ENCODE data around the gene CEACAM1. TPM values are rescaled to one million over a fixed set of nuclear protein-coding genes. Genes with fewer than 3 reads are reported as not detected.

Gene CEACAM1
- total RNA-seq, 1 experiment from 2014 or later = 1.5 TPM

DNA sequence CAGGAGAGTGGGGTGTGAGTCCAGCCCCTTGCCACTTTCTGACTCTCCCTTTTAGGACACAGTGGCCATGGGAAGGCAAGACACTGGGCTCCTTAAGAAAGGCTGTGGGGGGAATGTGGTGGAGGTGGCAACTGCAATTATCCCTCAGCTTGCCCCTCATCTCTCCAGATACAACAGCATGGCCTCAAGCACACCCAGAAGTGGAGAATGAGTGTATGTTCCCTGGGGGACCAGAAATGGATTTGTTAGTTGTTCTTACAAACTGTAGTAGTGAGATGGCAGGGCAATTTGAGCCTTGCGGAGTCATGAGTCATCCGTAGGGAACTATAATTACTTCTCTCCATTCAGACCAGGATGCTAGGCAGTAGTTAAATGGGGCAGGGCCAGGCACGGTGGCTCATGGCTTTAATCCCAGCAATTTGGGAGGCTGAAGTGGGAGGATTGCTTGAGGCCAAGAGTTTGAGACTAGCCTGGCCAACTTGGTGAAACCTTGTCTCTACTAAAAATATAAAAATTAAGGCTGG is 59.9 kb downstream of the CEACAM1 start:
- H2BK12ac ChIP-seq (ENCODE audit: insufficient read length, low read depth, low read length) = no peak overlapping the region
- H2BK120ac ChIP-seq (ENCODE audit: low read depth, low read length, poor library complexity, severe bottlenecking) = no peak overlapping the region
- no peak overlapping the region for H2AK5ac ChIP-seq (ENCODE audit: insufficient read length, low read length)
- no peak overlapping the region for H2BK15ac ChIP-seq (ENCODE audit: low read depth, low read length)
- Mint-ChIP-seq H3K4me3 (no peak overlapping the region), H3K36me3 (ENCODE audit: insufficient read depth in 1 of 3, low read depth in 3 of 3) (peaks cover 0 to 3% (median 0%) of the 10 kb centered on the region in 3 experiments; a peak in 1 of 7 replicates), H3K27ac (peak overlapping the region; percentile 18 to 68 (median 28); a peak in 3 of 7 replicates), H3K9me3 (no peaks in the 10 kb centered on the region), H3K27me3 (ENCODE audit: low read depth) (0 out of 2 replicates have a peak, but pooled peaks cover 2% of the 10 kb centered on the region), H3K4me1 (peaks cover 52 to 54% of the 10 kb centered on the region in 2 experiments)
- H3K14ac ChIP-seq (ENCODE audit: insufficient read depth, low read length) = no peak overlapping the region; the same call in 1 of the 2 replicates
- DNase-seq = no peak
- H3K27me3 ChIP-seq (ENCODE audit: insufficient read depth, low read length) = no peaks in the 10 kb centered on the region
- WGBS (ENCODE audit: extremely low coverage, insufficient read length, low lambda C conversion rate) = no CpG with 5 or more reads among the region's 3 CpGs
- H4K20me1 ChIP-seq (ENCODE audit: control insufficient read depth, insufficient read depth, insufficient read length) = no peaks in the 10 kb centered on the region
- H3K23ac ChIP-seq (ENCODE audit: insufficient read length, low read depth, low read length) = no peak overlapping the region
- H3K9ac ChIP-seq (ENCODE audit: extremely low read depth, insufficient read length, low read length) = no peak overlapping the region
- H2BK20ac ChIP-seq (ENCODE audit: low read depth, low read length, poor library complexity, severe bottlenecking) = no peak overlapping the region
- H3K23me2 ChIP-seq (ENCODE audit: insufficient read length, low read depth, low read length, poor library complexity, severe bottlenecking) = no peaks in the 10 kb centered on the region
- no peaks in the 10 kb centered on the region for H3K79me1 ChIP-seq (ENCODE audit: insufficient read depth, low read depth, low read length, poor library complexity, severe bottlenecking)
- TF ChIP-seq, protein P1, sequence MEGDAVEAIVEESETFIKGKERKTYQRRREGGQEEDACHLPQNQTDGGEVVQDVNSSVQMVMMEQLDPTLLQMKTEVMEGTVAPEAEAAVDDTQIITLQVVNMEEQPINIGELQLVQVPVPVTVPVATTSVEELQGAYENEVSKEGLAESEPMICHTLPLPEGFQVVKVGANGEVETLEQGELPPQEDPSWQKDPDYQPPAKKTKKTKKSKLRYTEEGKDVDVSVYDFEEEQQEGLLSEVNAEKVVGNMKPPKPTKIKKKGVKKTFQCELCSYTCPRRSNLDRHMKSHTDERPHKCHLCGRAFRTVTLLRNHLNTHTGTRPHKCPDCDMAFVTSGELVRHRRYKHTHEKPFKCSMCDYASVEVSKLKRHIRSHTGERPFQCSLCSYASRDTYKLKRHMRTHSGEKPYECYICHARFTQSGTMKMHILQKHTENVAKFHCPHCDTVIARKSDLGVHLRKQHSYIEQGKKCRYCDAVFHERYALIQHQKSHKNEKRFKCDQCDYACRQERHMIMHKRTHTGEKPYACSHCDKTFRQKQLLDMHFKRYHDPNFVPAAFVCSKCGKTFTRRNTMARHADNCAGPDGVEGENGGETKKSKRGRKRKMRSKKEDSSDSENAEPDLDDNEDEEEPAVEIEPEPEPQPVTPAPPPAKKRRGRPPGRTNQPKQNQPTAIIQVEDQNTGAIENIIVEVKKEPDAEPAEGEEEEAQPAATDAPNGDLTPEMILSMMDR (conservative IDR thresholded peaks at IDR 0.05) = no peak
- H4K5ac ChIP-seq (ENCODE audit: insufficient read length, low read depth, low read length) = no peak overlapping the region
- no peak overlapping the region for H2AFZ ChIP-seq (ENCODE audit: low read length)
- H4K8ac ChIP-seq (replicated peaks; ENCODE audit: insufficient read length, low read depth, low read length) = no peak overlapping the region
- no peaks in the 10 kb centered on the region for H3K9me3 ChIP-seq (ENCODE audit: control insufficient read depth, low read depth, low read length)
- no peak overlapping the region for H3T11ph ChIP-seq (ENCODE audit: low read length)
- H3K4me2 ChIP-seq (ENCODE audit: insufficient read depth, insufficient read length, low read length) = no peak overlapping the region
- H3K27ac ChIP-seq (ENCODE audit: insufficient read length, low read depth, low read length) = no peak overlapping the region
- H2BK5ac ChIP-seq (ENCODE audit: insufficient read length, low read length) = no peak overlapping the region
- no peak overlapping the region for H3K18ac ChIP-seq (ENCODE audit: insufficient read length, low read depth, low read length)
- no peak overlapping the region for H3K56ac ChIP-seq (ENCODE audit: insufficient read length, low read depth, low read length)
- H4K91ac ChIP-seq (ENCODE audit: insufficient read length, low read depth, low read length) = no peak overlapping the region
- no peak overlapping the region for H3K4ac ChIP-seq (ENCODE audit: low read depth, low read length)
- H3K79me2 ChIP-seq (ENCODE audit: insufficient read depth, low read length) = no peaks in the 10 kb centered on the region
- H3K4me1 ChIP-seq (ENCODE audit: insufficient read depth, low read length) = peaks cover 20% of the 10 kb centered on the region
